Tibial nerve (tissue), 4 donors: ENCODE results near the gene SULF2. TPM values are rescaled to one million over a fixed set of nuclear protein-coding genes. Genes with fewer than 3 reads are reported as not detected.

Experiments used
- DNase-seq, 2 donors: peaks; one replicate each; pipeline ENCODE4 v3.0.0-alpha.2; 2019; ENCODE audit warnings: low spot score in 2 of 2
- H3K27ac ChIP-seq, 4 donors: fragments of 200-600 bp; sonication (generic) in 3 of 4; one replicate each; pipeline ENCODE4 v1.5.1; 2017 to 2019; ENCODE audit warnings: mild to moderate bottlenecking in 1 of 4
- H3K27me3 ChIP-seq, 2 donors: fragments of 200-600 bp; sonication (generic) in 1 of 2; one replicate each; pipeline versions ENCODE4 v1.5.1 to v1.6.0; 2017 to 2019
- H3K36me3 ChIP-seq, 3 donors: fragments of 200-600 bp; sonication (generic); one replicate each; pipeline ENCODE4 v1.5.1; 2018 to 2019
- H3K4me1 ChIP-seq, 4 donors: fragments of 200-600 bp; sonication (generic) in 3 of 4; one replicate each; pipeline ENCODE4 v1.5.1; 2017 to 2019
- H3K4me3 ChIP-seq, 4 donors: fragments of 200-600 bp; sonication (generic) in 3 of 4; one replicate each; pipeline ENCODE4 v1.5.1; 2017 to 2019; ENCODE audit warnings: mild to moderate bottlenecking in 1 of 4, moderate library complexity in 1 of 4
- H3K9me3 ChIP-seq, 4 donors: fragments of 200-600 bp; sonication (generic) in 3 of 4; one replicate each; pipeline ENCODE4 v1.5.1; 2017 to 2019
- CTCF ChIP-seq, 5 experiments: fragments of 200-600 bp in 3 of 5; fragments of 450-650 bp in 2 of 5; sonication (generic) in 3 of 5; IDR thresholded peaks; one replicate each; pipeline ENCODE4 v1.5.1; 2016 to 2019; ENCODE audit warnings: antibody characterized with exemption in 5 of 5, mild to moderate bottlenecking in 3 of 5, moderate library complexity in 2 of 5
- EP300 ChIP-seq, 2 donors: sonication (generic); formaldehyde crosslinking; IDR thresholded peaks; one replicate each; pipeline ENCODE4 v1.6.1; 2017; ENCODE audit warnings: antibody characterized with exemption in 2 of 2, mild to moderate bottlenecking in 1 of 2
- POLR2A ChIP-seq, 2 donors: fragments of 450-650 bp; IDR thresholded peaks; one replicate each; pipeline ENCODE4 v1.6.1; 2017; ENCODE audit warnings: antibody characterized with exemption in 2 of 2, mild to moderate bottlenecking in 2 of 2, moderate library complexity in 2 of 2
- WGBS, 2 donors: methylation state at CpG; one replicate each; pipeline ENCODE4 v1.1.5; 2018; 5-methylcytosine and 5-hydroxymethylcytosine counted together
- total RNA-seq, 4 donors: library from RNA; depleted of rRNA; stranded (reverse); fragments of >200 nt; gene quantifications; one replicate each; pipeline ENCODE4 v1.1.0, GENCODE V29; 2016

Gene SULF2
- total RNA-seq, 4 donors from 2014 or later = 40.9 to 75.3 (median 59.8) TPM

- Histone ChIP-seq H3K27me3 (no peaks in the 10 kb centered on the region), H3K9me3 (peaks cover 0 to 19% (median 0%) of the 10 kb centered on the region in 4 donors), H3K4me1 (peaks cover 0 to 23% (median 1%) of the 10 kb centered on the region in 4 donors), H3K27ac (peak overlapping the region in 2 of 4 donors; percentile 41 to 52), H3K4me3 (no peak overlapping the region), H3K36me3 (peaks cover 0 to 8% (median 0%) of the 10 kb centered on the region in 3 donors)
- 34 to 42% methylated on average over 8 of the region's 8 CpGs for WGBS, 2 donors
- peak in 1 of 2 donors; percentile 24 for TF ChIP-seq EP300 (IDR thresholded peaks at IDR 0.05)
- no peak for TF ChIP-seq POLR2A (IDR thresholded peaks at IDR 0.05)
- no peak for DNase-seq
Measured at GRCh38 chr20:47773371-47773786, 11.9 kb downstream of the SULF2 start.

GRCh38 chr20:47770935-47771334 lies 14.3 kb downstream of the SULF2 start:
- Histone ChIP-seq H3K36me3 (peaks cover 0 to 8% (median 0%) of the 10 kb centered on the region in 3 donors), H3K27ac (peak overlapping the region in 1 of 4 donors; percentile 11), H3K4me1 (peaks cover 0 to 27% (median 3%) of the 10 kb centered on the region in 4 donors), H3K4me3 (no peak overlapping the region), H3K9me3 (peaks cover 0 to 11% (median 0%) of the 10 kb centered on the region in 4 donors), H3K27me3 (no peaks in the 10 kb centered on the region)
- no peak for DNase-seq
- 74 to 76% methylated on average over 11 to 12 of the region's 12 CpGs for WGBS, 2 donors
- TF ChIP-seq POLR2A (IDR thresholded peaks at IDR 0.05) (no peak), CTCF (IDR thresholded peaks at IDR 0.05) (no peak), EP300 (IDR thresholded peaks at IDR 0.05) (no peak)

- 45 to 46% methylated on average over 16 of the region's 16 CpGs for WGBS, 2 donors
- peaks cover 0 to 8% (median 0%) of the 10 kb centered on the region in 3 donors for H3K36me3 ChIP-seq
- no peaks in the 10 kb centered on the region for H3K27me3 ChIP-seq
- peaks cover 0 to 17% (median 3%) of the 10 kb centered on the region in 4 donors for H3K4me1 ChIP-seq
- no peak for TF ChIP-seq EP300 (IDR thresholded peaks at IDR 0.05)
- TF ChIP-seq POLR2A (IDR thresholded peaks at IDR 0.05) = no peak
- TF ChIP-seq CTCF (IDR thresholded peaks at IDR 0.05) = no peak
- no peak for DNase-seq
- peaks cover 0 to 11% (median 0%) of the 10 kb centered on the region in 4 donors for H3K9me3 ChIP-seq
- no peak overlapping the region for H3K4me3 ChIP-seq
- peak overlapping the region in 2 of 4 donors; percentile 48 to 60 for H3K27ac ChIP-seq
Measured at GRCh38 chr20:47768016-47768824, 17.1 kb downstream of the SULF2 start.

- WGBS, 2 donors = 45 to 52% methylated on average over 4 of the region's 4 CpGs
- TF ChIP-seq CTCF (IDR thresholded peaks at IDR 0.05) (no peak), POLR2A (IDR thresholded peaks at IDR 0.05) (no peak), EP300 (IDR thresholded peaks at IDR 0.05) (no peak)
- peaks cover 0 to 22% (median 3%) of the 10 kb centered on the region in 4 donors for H3K4me1 ChIP-seq
- no peak overlapping the region for H3K27ac ChIP-seq
- DNase-seq = no peak
- no peak overlapping the region for H3K4me3 ChIP-seq
- no peaks in the 10 kb centered on the region for H3K27me3 ChIP-seq
- peaks cover 0 to 9% (median 0%) of the 10 kb centered on the region in 4 donors for H3K9me3 ChIP-seq
- peaks cover 0 to 6% (median 0%) of the 10 kb centered on the region in 3 donors for H3K36me3 ChIP-seq
Measured at GRCh38 chr20:47765691-47766594, 19.3 kb downstream of the SULF2 start.

- Histone ChIP-seq H3K9me3 (peaks cover 0 to 2% (median 0%) of the 10 kb centered on the region in 4 donors), H3K36me3 (no peaks in the 10 kb centered on the region), H3K27ac (no peak overlapping the region), H3K27me3 (no peaks in the 10 kb centered on the region), H3K4me3 (no peak overlapping the region), H3K4me1 (peaks cover 0 to 22% (median 3%) of the 10 kb centered on the region in 4 donors)
- DNase-seq = no peak
- WGBS, 2 donors = 85 to 92% methylated on average over 7 of the region's 7 CpGs
- TF ChIP-seq POLR2A (IDR thresholded peaks at IDR 0.05) (no peak), CTCF (IDR thresholded peaks at IDR 0.05) (no peak), EP300 (IDR thresholded peaks at IDR 0.05) (no peak)
Measured at GRCh38 chr20:47765271-47765670, 20.0 kb downstream of the SULF2 start.
